HepG2 (cell line): ENCODE results near the gene TMEM190. TPM values are rescaled to one million over a fixed set of nuclear protein-coding genes. Genes with fewer than 3 reads are reported as not detected.
A peak's percentile ranks its signal among the peaks of the same experiment; 100 is the strongest.

ENCODE experiments used
- ARID3A ChIP-seq: IDR thresholded peaks from 2 replicates; pipeline ENCODE4 v1.6.1; 2012; ENCODE audit warnings: low read depth, low read length, improper control_type of control experiment
- CREB3 ChIP-seq: sonication (generic); formaldehyde crosslinking; IDR thresholded peaks from 2 replicates; pipeline ENCODE4 v1.5.0; 2020; ENCODE audit warnings: missing genetic modification reagents
- CSRNP2 ChIP-seq: sonication (generic); formaldehyde crosslinking; conservative IDR thresholded peaks from 2 replicates; pipeline ENCODE4 v1.8.0; 2022; ENCODE audit warnings: low read depth, missing genetic modification reagents
- DRAP1 ChIP-seq: IDR thresholded peaks from 2 replicates; pipeline ENCODE4 v1.6.1; 2016; ENCODE audit warnings: missing genetic modification reagents, missing compliant biosample characterization
- FUBP1 ChIP-seq: sonication (generic); formaldehyde crosslinking; IDR thresholded peaks from 2 replicates; pipeline ENCODE4 v1.5.1; 2020; ENCODE audit warnings: missing genetic modification reagents, mild to moderate bottlenecking, borderline replicate concordance
- HHEX ChIP-seq: IDR thresholded peaks from 2 replicates; pipeline ENCODE4 v1.6.1; 2016; ENCODE audit warnings: control low read depth
- MAX ChIP-seq: IDR thresholded peaks from 2 replicates; pipeline ENCODE4 v1.6.1; 2012; ENCODE audit warnings: inconsistent platforms
- MTF1 ChIP-seq: sonication (generic); formaldehyde crosslinking; IDR thresholded peaks from 2 replicates; pipeline ENCODE4 v1.5.0; 2020; ENCODE audit warnings: missing genetic modification reagents
- RBFOX2 ChIP-seq: fragments of 200-400 bp; formaldehyde crosslinking; IDR thresholded peaks from 2 replicates; pipeline ENCODE4 v1.6.1; 2017; ENCODE audit warnings: low read depth, mild to moderate bottlenecking, low read length
- RNF219 ChIP-seq: sonication (generic); formaldehyde crosslinking; IDR thresholded peaks from 2 replicates; pipeline ENCODE4 v1.5.0; 2020; ENCODE audit warnings: mild to moderate bottlenecking, missing genetic modification reagents
- SMAD1 ChIP-seq: sonication (generic); formaldehyde crosslinking; IDR thresholded peaks from 2 replicates; pipeline ENCODE4 v1.4.0; 2020; ENCODE audit warnings: missing genetic modification reagents, low read depth, mild to moderate bottlenecking, borderline replicate concordance
- TERF1 ChIP-seq: sonication (generic); formaldehyde crosslinking; IDR thresholded peaks from 2 replicates; pipeline ENCODE4 v1.8.0; 2022; ENCODE audit warnings: mild to moderate bottlenecking, missing genetic modification reagents, moderate library complexity
- YEATS4 ChIP-seq: sonication (generic); formaldehyde crosslinking; IDR thresholded peaks from 2 replicates; pipeline ENCODE4 v1.4.0; 2020; ENCODE audit warnings: missing genetic modification reagents, borderline replicate concordance
- ZNF263 ChIP-seq: sonication (generic); formaldehyde crosslinking; IDR thresholded peaks from 2 replicates; pipeline ENCODE4 v1.4.0; 2020; ENCODE audit warnings: missing genetic modification reagents
- ZNF724P ChIP-seq: sonication (generic); formaldehyde crosslinking; IDR thresholded peaks from 2 replicates; pipeline ENCODE4 v1.8.0; 2022; ENCODE audit warnings: missing genetic modification reagents, borderline replicate concordance
- ZNF841 ChIP-seq: sonication (generic); formaldehyde crosslinking; IDR thresholded peaks from 2 replicates; pipeline ENCODE4 v1.8.1; 2023; ENCODE audit warnings: missing genetic modification reagents, borderline replicate concordance
- ZSCAN9 ChIP-seq: IDR thresholded peaks from 2 replicates; pipeline ENCODE4 v1.6.1; 2016; ENCODE audit warnings: borderline replicate concordance
- polyA plus RNA-seq, 8 experiments: library from polyadenylated mRNA; depleted of rRNA in 3 of 8; stranded (reverse) in 7 of 8; unstranded in 1 of 8; fragments of >200 nt; fragmentation: Illumina TruSeq in 4 of 8; extraction: Trizol in 4 of 8; gene quantifications; 2 replicates each; pipeline versions ENCODE4 v1.2.1 to v1.2.3, GENCODE V29; 2011 to 2016; ENCODE audit warnings: low read depth in 4 of 8, missing spikeins in 1 of 8, mixed read lengths in 1 of 8; ENCODE audit not compliant: insufficient read depth in 1 of 8
- total RNA-seq, 5 experiments: library from RNA; depleted of rRNA; stranded (reverse); fragments of >200 nt; fragmentation: Illumina TruSeq; extraction: Trizol; gene quantifications; 2 replicates each; pipeline ENCODE4 v1.2.3, GENCODE V29; 2016; ENCODE audit warnings: low read depth in 1 of 5

The TMEM190 gene
- total and polyA plus RNA-seq, 2 of the 13 experiments (the other 11 are each of a cell fraction or from before 2014, with no cell fraction given), result 0.35 to 0.83 TPM

GRCh38 chr19:55389386-55390317, 13.0 kb downstream of the TMEM190 start (continued):
- TF ChIP-seq FUBP1 (CRISPR knock-in tag), result no peak
- TF ChIP-seq ZSCAN9 (CRISPR knock-in tag), result no peak
- TF ChIP-seq HHEX (CRISPR knock-in tag), result no peak
- TF ChIP-seq MAX, result no peak
- no peak for TF ChIP-seq ARID3A
- TF ChIP-seq DRAP1 (CRISPR knock-in tag), result no peak
- TF ChIP-seq TERF1, result no peak
- TF ChIP-seq CREB3 (CRISPR knock-in tag), result no peak
- no peak for TF ChIP-seq MTF1 (CRISPR knock-in tag)
- TF ChIP-seq RBFOX2, result peak; percentile 68
- TF ChIP-seq RNF219 (CRISPR knock-in tag), result no peak
- no peak for TF ChIP-seq ZNF724P (CRISPR knock-in tag)
- TF ChIP-seq CSRNP2, result no peak
- TF ChIP-seq SMAD1 (CRISPR knock-in tag), result no peak
- TF ChIP-seq ZNF841 (CRISPR knock-in tag), result no peak
- no peak for TF ChIP-seq ZNF263
- TF ChIP-seq YEATS4 (CRISPR knock-in tag), result no peak
